HepG2 (cell line): ENCODE results near the gene SLC9C2.

Experiments used
- AKAP8 ChIP-seq: sonication (generic); formaldehyde crosslinking; IDR thresholded peaks from 2 replicates; pipeline ENCODE4 v1.5.1; 2020; ENCODE audit warnings: mild to moderate bottlenecking, missing genetic modification reagents
- CTCF ChIP-seq: sonication (generic); formaldehyde crosslinking; IDR thresholded peaks from 2 replicates; pipeline ENCODE4 v1.5.0; 2020; ENCODE audit warnings: mild to moderate bottlenecking, missing genetic modification reagents, moderate library complexity
- EZH2 ChIP-seq: conservative IDR thresholded peaks from 2 replicates; pipeline ENCODE4 v1.6.1; 2012; ENCODE audit warnings: mild to moderate bottlenecking, low read depth, low read length, moderate library complexity
- GRHL1 ChIP-seq: sonication (generic); formaldehyde crosslinking; conservative IDR thresholded peaks from 2 replicates; pipeline ENCODE4 v1.8.0; 2022; ENCODE audit warnings: missing genetic modification reagents
- MTF2 ChIP-seq: sonication (generic); formaldehyde crosslinking; IDR thresholded peaks from 2 replicates; pipeline ENCODE4 v1.5.0; 2020; ENCODE audit warnings: missing genetic modification reagents, borderline replicate concordance
- PBX2 ChIP-seq: IDR thresholded peaks from 2 replicates; pipeline ENCODE4 v1.6.1; 2016; ENCODE audit warnings: control low read depth

- TF ChIP-seq EZH2 (no peak), MTF2 (no peak), AKAP8 (no peak), GRHL1 (CRISPR knock-in tag) (no peak), PBX2 (CRISPR knock-in tag) (no peak), CTCF (CRISPR knock-in tag) (no peak)
Measured at GRCh38 chr1:173467426-173467825, 135.4 kb downstream of the SLC9C2 start.
